Superior temporal gyrus (tissue), 1 donor: ENCODE results near the gene FAM89B.

Experiments used
- DNase-seq: peaks from one replicate; pipeline ENCODE4 v3.0.0-alpha.2; 2016; ENCODE audit errors: extremely low spot score

The FAM89B gene

GRCh38 chr11:65610404-65610803 is 38.1 kb downstream of the FAM89B start:
- peak; percentile 26 for DNase-seq

GRCh38 chr11:65611028-65611757 is 38.9 kb downstream of the FAM89B start:
- DNase-seq, result peak; percentile 85

- peak; percentile 10 for DNase-seq
These were observed 39.6 kb downstream of the FAM89B start for GRCh38 chr11:65611758-65612603.

- DNase-seq, result no peak
These were observed 40.4 kb downstream of the FAM89B start for GRCh38 chr11:65612691-65613090.

- DNase-seq, result no peak
These were observed 41.0 kb downstream of the FAM89B start for GRCh38 chr11:65613091-65613928.

- DNase-seq, result peak; percentile 100
These were observed 43.1 kb downstream of the FAM89B start, which contains the start of gene PCNX3 for GRCh38 chr11:65615229-65615949. TSS of gene PCNX3 (plus strand) at chr11:65615776. CDS start at chr11:65616312, 536 bp downstream.

- DNase-seq, result no peak
These were observed 43.7 kb downstream of the FAM89B start for GRCh38 chr11:65615950-65616574.

GRCh38 chr11:65616575-65617001 is 44.2 kb downstream of the FAM89B start:
- no peak for DNase-seq

- DNase-seq, result no peak
These were observed 45.0 kb downstream of the FAM89B start for GRCh38 chr11:65617136-65617850.

- DNase-seq, result no peak
These were observed 45.8 kb downstream of the FAM89B start for GRCh38 chr11:65617990-65618751.

- no peak for DNase-seq
These were observed 46.4 kb downstream of the FAM89B start for GRCh38 chr11:65618763-65619162.

GRCh38 chr11:65619281-65619928 is 47.1 kb downstream of the FAM89B start:
- DNase-seq, result no peak

- no peak for DNase-seq
These were observed 48.3 kb downstream of the FAM89B start for GRCh38 chr11:65620666-65621065.

GRCh38 chr11:65621460-65621859 is 49.1 kb downstream of the FAM89B start:
- DNase-seq, result no peak

GRCh38 chr11:65622011-65622410 is 49.7 kb downstream of the FAM89B start:
- DNase-seq, result no peak

GRCh38 chr11:65623177-65623576 is 50.8 kb downstream of the FAM89B start:
- DNase-seq, result no peak
